GM12872 (cell line): Measurements from ENCODE around the gene TSPAN33.

Experiments
- CTCF ChIP-seq: IDR thresholded peaks from 3 replicates; pipeline ENCODE4 v1.5.1; 2011; ENCODE audit warnings: low read depth, mild to moderate bottlenecking, low read length, moderate library complexity; ENCODE audit not compliant: insufficient read depth

Gene TSPAN33

GRCh38 chr7:129144095-129144833, at the start of gene TSPAN33:
Gene TSPAN33 (plus strand): TSS chr7:129144707. CDS start chr7:129144981, 274 bp downstream.
- no peak for TF ChIP-seq CTCF

- no peak for TF ChIP-seq CTCF
Observed at GRCh38 chr7:129095258-129095657, 49.2 kb upstream of the TSPAN33 start.

- no peak for TF ChIP-seq CTCF
Observed at GRCh38 chr7:129098409-129099084, 46.0 kb upstream of the TSPAN33 start.

- TF ChIP-seq CTCF = no peak
Observed at GRCh38 chr7:129100827-129101166, 43.7 kb upstream of the TSPAN33 start.

GRCh38 chr7:129101746-129102145, 42.8 kb upstream of the TSPAN33 start:
- no peak for TF ChIP-seq CTCF

GRCh38 chr7:129103561-129104324, 40.8 kb upstream of the TSPAN33 start:
- no peak for TF ChIP-seq CTCF

GRCh38 chr7:129108581-129108980, 35.9 kb upstream of the TSPAN33 start:
- TF ChIP-seq CTCF = no peak
